ENCODE results near the gene NXNL1. TPM values are rescaled to one million over a fixed set of nuclear protein-coding genes. Genes with fewer than 3 reads are reported as not detected.
A peak's percentile ranks its signal among the peaks of the same experiment; 100 is the strongest.

The NXNL1 gene
- total and polyA plus RNA-seq, 8 donors, result 0.92 TPM; not detected in 7

DNA sequence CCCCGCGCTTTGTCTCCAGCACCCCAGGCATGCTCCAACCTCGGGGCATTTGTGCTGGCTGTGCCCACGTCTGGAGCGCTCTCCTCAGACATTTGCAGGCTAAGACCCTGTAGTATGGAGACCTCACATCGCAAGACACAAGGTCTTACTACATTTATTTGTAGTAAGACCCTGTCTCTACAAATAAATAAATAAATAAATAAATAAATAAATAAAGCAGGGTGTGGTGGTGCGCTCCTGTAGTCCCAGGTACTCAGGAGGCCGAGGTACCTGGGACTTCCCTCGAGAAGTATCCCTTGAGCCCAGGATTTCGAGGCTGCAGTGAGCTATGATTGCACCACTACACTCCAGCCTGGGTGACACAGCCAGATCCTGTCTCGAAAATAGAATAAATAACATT, 4.6 kb downstream of the NXNL1 start:
- Histone ChIP-seq H3K27ac (no peak overlapping the region), H3K27me3 (peaks cover 9 to 83% (median 42%) of the 10 kb centered on the region in 3 donors), H3K4me1 (peaks cover 5 to 20% (median 15%) of the 10 kb centered on the region in 4 donors), H3K9me3 (no peaks in the 10 kb centered on the region), H3K4me3 (no peak overlapping the region), H3K36me3 (no peaks in the 10 kb centered on the region)
- DNase-seq, result no peak
- WGBS, 5 donors, result 57 to 64% (median 61%) methylated on average over 11 of the region's 11 CpGs
- intact Hi-C loops (cut with DNase I; ENCODE audit: low total_unique reads), result no loop called here
- TF ChIP-seq, protein P1, sequence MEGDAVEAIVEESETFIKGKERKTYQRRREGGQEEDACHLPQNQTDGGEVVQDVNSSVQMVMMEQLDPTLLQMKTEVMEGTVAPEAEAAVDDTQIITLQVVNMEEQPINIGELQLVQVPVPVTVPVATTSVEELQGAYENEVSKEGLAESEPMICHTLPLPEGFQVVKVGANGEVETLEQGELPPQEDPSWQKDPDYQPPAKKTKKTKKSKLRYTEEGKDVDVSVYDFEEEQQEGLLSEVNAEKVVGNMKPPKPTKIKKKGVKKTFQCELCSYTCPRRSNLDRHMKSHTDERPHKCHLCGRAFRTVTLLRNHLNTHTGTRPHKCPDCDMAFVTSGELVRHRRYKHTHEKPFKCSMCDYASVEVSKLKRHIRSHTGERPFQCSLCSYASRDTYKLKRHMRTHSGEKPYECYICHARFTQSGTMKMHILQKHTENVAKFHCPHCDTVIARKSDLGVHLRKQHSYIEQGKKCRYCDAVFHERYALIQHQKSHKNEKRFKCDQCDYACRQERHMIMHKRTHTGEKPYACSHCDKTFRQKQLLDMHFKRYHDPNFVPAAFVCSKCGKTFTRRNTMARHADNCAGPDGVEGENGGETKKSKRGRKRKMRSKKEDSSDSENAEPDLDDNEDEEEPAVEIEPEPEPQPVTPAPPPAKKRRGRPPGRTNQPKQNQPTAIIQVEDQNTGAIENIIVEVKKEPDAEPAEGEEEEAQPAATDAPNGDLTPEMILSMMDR (IDR thresholded peaks at IDR 0.05), result no peak
- no peak for TF ChIP-seq POLR2AphosphoS5 (IDR thresholded peaks at IDR 0.05)
- TF ChIP-seq POLR2A (IDR thresholded peaks at IDR 0.05), result no peak
- no peak for TF ChIP-seq EP300 (IDR thresholded peaks at IDR 0.05)

DNA sequence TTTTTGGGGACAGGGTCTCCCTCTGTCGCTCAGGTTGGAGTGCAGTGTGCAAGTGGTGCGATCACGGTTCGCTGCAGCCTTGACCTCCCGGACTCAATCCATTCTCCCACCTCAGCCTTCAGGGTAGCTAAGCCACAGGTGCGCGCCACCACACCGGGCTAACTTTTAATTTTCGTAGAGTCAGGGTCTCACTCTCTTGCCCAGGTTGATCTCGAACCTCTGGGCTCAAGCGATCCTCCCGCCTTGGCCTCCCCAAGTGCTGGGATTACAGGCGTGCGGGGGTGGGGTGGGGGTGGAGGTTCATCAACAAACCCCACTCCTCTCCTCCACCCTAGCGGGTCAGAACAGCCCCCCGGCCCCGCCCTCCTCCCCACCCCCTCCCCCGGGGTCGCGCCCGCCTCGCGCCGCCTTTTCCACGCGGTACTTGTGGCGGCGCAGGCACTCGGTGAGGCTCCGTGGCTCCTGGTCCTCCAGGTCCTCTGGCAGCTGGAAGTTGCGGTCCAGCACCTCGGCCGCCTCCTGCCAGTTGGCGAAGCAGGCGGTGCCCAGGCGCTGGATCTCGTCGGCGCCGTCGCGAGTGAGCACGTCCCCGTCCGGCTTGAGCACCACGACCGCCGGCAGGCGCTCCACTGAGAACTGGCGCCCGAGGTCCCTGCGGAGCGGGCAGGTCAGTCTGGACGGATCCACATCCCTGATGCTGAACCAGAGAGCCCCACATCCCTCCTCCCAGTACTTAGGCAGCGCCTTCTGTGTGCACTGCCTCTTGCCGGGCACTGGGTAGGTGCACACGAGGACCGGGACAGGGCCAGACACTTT, 5.2 kb downstream of the NXNL1 start:
- TF ChIP-seq POLR2A (IDR thresholded peaks at IDR 0.05) (no peak), POLR2AphosphoS5 (IDR thresholded peaks at IDR 0.05) (no peak), EP300 (IDR thresholded peaks at IDR 0.05) (no peak)
- TF ChIP-seq, protein P1 (IDR thresholded peaks at IDR 0.05), result no peak
- Histone ChIP-seq H3K9me3 (no peaks in the 10 kb centered on the region), H3K27me3 (peaks cover 9 to 77% (median 36%) of the 10 kb centered on the region in 3 donors), H3K4me1 (peaks cover 5 to 20% (median 15%) of the 10 kb centered on the region in 4 donors), H3K4me3 (peak overlapping the region in 1 of 4 donors; percentile 11), H3K27ac (no peak overlapping the region), H3K36me3 (no peaks in the 10 kb centered on the region)
- intact Hi-C loops (cut with DNase I; ENCODE audit: low total_unique reads), result no loop called here
- 14 to 17% (median 15%) methylated on average over 29 to 58 of the region's 58 CpGs for WGBS, 5 donors
- DNase-seq, result peak; percentile 28 to 44

DNA sequence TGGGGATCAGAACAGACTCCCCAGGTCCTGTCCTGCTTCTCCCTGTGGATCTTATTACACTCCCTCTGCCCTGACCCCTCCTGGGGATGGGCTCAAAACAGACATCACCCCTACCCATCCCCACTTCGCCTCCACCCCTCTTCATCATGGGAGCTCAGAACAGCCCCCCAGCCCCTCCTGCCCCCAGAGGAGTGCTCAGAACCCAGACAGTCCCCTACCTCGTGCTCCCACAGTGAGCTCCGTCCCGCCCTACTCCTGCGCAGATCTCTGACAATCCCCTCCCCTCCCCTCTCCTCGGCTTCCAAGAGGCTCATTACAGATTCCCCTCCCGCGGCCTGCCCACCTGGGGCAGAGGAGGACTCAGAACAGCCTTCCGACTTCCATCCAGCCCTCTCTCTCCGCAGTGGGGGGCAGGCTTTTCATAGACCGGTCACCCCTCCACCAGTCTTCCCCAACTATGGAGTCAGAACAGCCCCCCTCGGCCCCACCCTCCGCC, 6.1 kb downstream of the NXNL1 start:
- 7 to 16% (median 10%) methylated on average over 10 to 13 of the region's 13 CpGs for WGBS, 5 donors
- Histone ChIP-seq H3K27me3 (peaks cover 9 to 76% (median 35%) of the 10 kb centered on the region in 3 donors), H3K4me1 (peaks cover 5 to 20% (median 15%) of the 10 kb centered on the region in 4 donors), H3K27ac (no peak overlapping the region), H3K36me3 (no peaks in the 10 kb centered on the region), H3K9me3 (no peaks in the 10 kb centered on the region), H3K4me3 (no peak overlapping the region)
- DNase-seq, result no peak
- TF ChIP-seq, protein P1 (IDR thresholded peaks at IDR 0.05), result no peak
- TF ChIP-seq POLR2A (IDR thresholded peaks at IDR 0.05) (no peak), POLR2AphosphoS5 (IDR thresholded peaks at IDR 0.05) (no peak), EP300 (IDR thresholded peaks at IDR 0.05) (no peak)
- intact Hi-C loops (cut with DNase I; ENCODE audit: low total_unique reads), result no loop called here

DNA sequence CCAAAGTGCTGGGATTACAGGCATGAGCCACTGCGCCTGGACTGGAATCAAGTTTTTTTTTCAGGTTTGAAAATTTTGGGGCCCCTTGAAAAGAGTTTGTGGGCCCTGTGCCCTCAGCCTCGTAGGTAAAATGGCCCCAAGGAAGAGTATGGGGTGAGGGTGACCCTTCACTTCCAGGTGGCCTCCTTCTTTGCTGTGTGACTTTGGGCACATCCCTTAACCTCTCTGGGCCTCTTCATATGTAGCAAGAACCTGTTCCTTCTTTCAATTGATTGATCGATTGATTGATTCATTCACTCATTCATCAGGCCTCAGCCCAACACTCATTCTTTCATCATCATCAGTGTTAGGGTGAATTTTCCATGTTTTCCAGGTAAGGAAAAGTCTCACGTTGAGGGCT, 8.9 kb downstream of the NXNL1 start:
- peaks cover 9 to 76% (median 32%) of the 10 kb centered on the region in 3 donors for H3K27me3 ChIP-seq
- no peak for DNase-seq
- intact Hi-C loops (cut with DNase I; ENCODE audit: low total_unique reads), result no loop called here
- H3K36me3 ChIP-seq, result no peaks in the 10 kb centered on the region
- peaks cover 18 to 36% (median 27%) of the 10 kb centered on the region in 4 donors for H3K4me1 ChIP-seq
- TF ChIP-seq, protein P1 (IDR thresholded peaks at IDR 0.05), result no peak
- TF ChIP-seq POLR2A (IDR thresholded peaks at IDR 0.05) (no peak), EP300 (IDR thresholded peaks at IDR 0.05) (no peak), POLR2AphosphoS5 (IDR thresholded peaks at IDR 0.05) (no peak)
- 81 to 95% (median 85%) methylated on average over 4 of the region's 4 CpGs for WGBS, 5 donors
- H3K27ac ChIP-seq, result no peak overlapping the region
- no peak overlapping the region for H3K4me3 ChIP-seq
- H3K9me3 ChIP-seq, result no peaks in the 10 kb centered on the region

Measured in stomach (tissue), 9 donors.